ENCODE measurements around the gene P2RY8. TPM values are rescaled to one million over a fixed set of nuclear protein-coding genes. Genes with fewer than 3 reads are reported as not detected.
"Not testable (repeated sequence)": the region's sequence is repeated elsewhere in the genome, so short reads cannot be mapped to it uniquely, and the experiment has no call there.

P2RY8 gene
- 10 to 100 TPM; 14.4 to 22.2 (median 18.4) TPM for total RNA-seq

- Mint-ChIP-seq H3K27me3 (ENCODE audit: low read depth) (no peaks in the 10 kb centered on the region), H3K9me3 (no peaks in the 10 kb centered on the region), H3K4me3 (peak within 1 kb of the TSS; percentile 91), H3K4me1 (ENCODE audit: low read depth) (peaks cover 21% of the 10 kb centered on the region), H3K36me3 (ENCODE audit: insufficient read depth) (no peaks in the 10 kb centered on the region)
- peak; percentile 72 for DNase-seq
- ATAC-seq = peak; percentile 83
Measured at GRCh38 chrX:1537031-1537715, at the start of gene P2RY8. P2RY8 (minus strand) TSS chrX:1537185; CDS start chrX:1466558, 70,627 bp downstream.

GRCh38 chrX:1584237-1585011 is 47.4 kb upstream of the P2RY8 start:
- H3K27me3 Mint-ChIP-seq (ENCODE audit: low read depth) = no peaks in the 10 kb centered on the region
- DNase-seq = no peak
- H3K4me3 Mint-ChIP-seq = no peak overlapping the region
- no peaks in the 10 kb centered on the region for H3K36me3 Mint-ChIP-seq (ENCODE audit: insufficient read depth)
- no peak for ATAC-seq
- no peaks in the 10 kb centered on the region for H3K9me3 Mint-ChIP-seq
- peaks cover 26% of the 10 kb centered on the region for H3K4me1 Mint-ChIP-seq (ENCODE audit: low read depth)

- H3K9me3 Mint-ChIP-seq = no peaks in the 10 kb centered on the region
- no peaks in the 10 kb centered on the region for H3K36me3 Mint-ChIP-seq (ENCODE audit: insufficient read depth)
- DNase-seq (peak; percentile 45), ATAC-seq (peak; percentile 81 to 89)
- H3K4me1 Mint-ChIP-seq (ENCODE audit: low read depth) = peaks cover 26% of the 10 kb centered on the region
- peak overlapping the region; percentile 56 for H3K4me3 Mint-ChIP-seq
- no peaks in the 10 kb centered on the region for H3K27me3 Mint-ChIP-seq (ENCODE audit: low read depth)
Measured at GRCh38 chrX:1582686-1583437, 45.9 kb upstream of the P2RY8 start.

- no peaks in the 10 kb centered on the region for H3K36me3 Mint-ChIP-seq (ENCODE audit: insufficient read depth)
- H3K27me3 Mint-ChIP-seq (ENCODE audit: low read depth) = no peaks in the 10 kb centered on the region
- ATAC-seq (peak; percentile 53 to 66), DNase-seq (peak; percentile 62)
- H3K4me1 Mint-ChIP-seq (ENCODE audit: low read depth) = peaks cover 21% of the 10 kb centered on the region
- H3K4me3 Mint-ChIP-seq = no peak overlapping the region
- H3K9me3 Mint-ChIP-seq = no peaks in the 10 kb centered on the region
Measured at GRCh38 chrX:1581132-1581531, 44.1 kb upstream of the P2RY8 start.

GRCh38 chrX:1578511-1579173 is 41.7 kb upstream of the P2RY8 start:
- no peak for ATAC-seq
- Mint-ChIP-seq H3K36me3 (ENCODE audit: insufficient read depth) (no peaks in the 10 kb centered on the region), H3K9me3 (no peaks in the 10 kb centered on the region), H3K4me3 (no peak overlapping the region), H3K4me1 (ENCODE audit: low read depth) (peaks cover 18% of the 10 kb centered on the region), H3K27me3 (ENCODE audit: low read depth) (no peaks in the 10 kb centered on the region)
- no peak for DNase-seq

GRCh38 chrX:1577845-1578244 is 40.9 kb upstream of the P2RY8 start:
- H3K4me1 Mint-ChIP-seq (ENCODE audit: low read depth) = peaks cover 11% of the 10 kb centered on the region
- no peak overlapping the region for H3K4me3 Mint-ChIP-seq
- no peaks in the 10 kb centered on the region for H3K36me3 Mint-ChIP-seq (ENCODE audit: insufficient read depth)
- ATAC-seq (no peak), DNase-seq (no peak)
- H3K9me3 Mint-ChIP-seq = no peaks in the 10 kb centered on the region
- H3K27me3 Mint-ChIP-seq (ENCODE audit: low read depth) = no peaks in the 10 kb centered on the region

GRCh38 chrX:1576201-1576992 is 39.4 kb upstream of the P2RY8 start:
- H3K36me3 Mint-ChIP-seq (ENCODE audit: insufficient read depth) = no peaks in the 10 kb centered on the region
- peak; percentile 35 to 50 for ATAC-seq
- H3K4me3 Mint-ChIP-seq = no peak overlapping the region
- DNase-seq = no peak
- H3K27me3 Mint-ChIP-seq (ENCODE audit: low read depth) = no peaks in the 10 kb centered on the region
- H3K4me1 Mint-ChIP-seq (ENCODE audit: low read depth) = peaks cover 11% of the 10 kb centered on the region
- no peaks in the 10 kb centered on the region for H3K9me3 Mint-ChIP-seq

GRCh38 chrX:1574181-1574580 is 37.2 kb upstream of the P2RY8 start:
- peaks cover 21% of the 10 kb centered on the region for H3K4me1 Mint-ChIP-seq (ENCODE audit: low read depth)
- not testable (repeated sequence) for H3K9me3 Mint-ChIP-seq; H3K27me3 Mint-ChIP-seq (ENCODE audit: low read depth); H3K4me3 Mint-ChIP-seq; DNase-seq; H3K36me3 Mint-ChIP-seq (ENCODE audit: insufficient read depth); ATAC-seq

- no peak for DNase-seq
- ATAC-seq = peak in 1 of 2 donors; percentile 30
- no peaks in the 10 kb centered on the region for H3K36me3 Mint-ChIP-seq (ENCODE audit: insufficient read depth)
- H3K27me3 Mint-ChIP-seq (ENCODE audit: low read depth) = no peaks in the 10 kb centered on the region
- H3K9me3 Mint-ChIP-seq = no peaks in the 10 kb centered on the region
- no peak overlapping the region for H3K4me3 Mint-ChIP-seq
- peaks cover 60% of the 10 kb centered on the region for H3K4me1 Mint-ChIP-seq (ENCODE audit: low read depth)
Measured at GRCh38 chrX:1564750-1565683, 28.0 kb upstream of the P2RY8 start.

- H3K4me3 Mint-ChIP-seq; H3K27me3 Mint-ChIP-seq (ENCODE audit: low read depth); ATAC-seq; DNase-seq; H3K9me3 Mint-ChIP-seq; H3K36me3 Mint-ChIP-seq (ENCODE audit: insufficient read depth): not testable (repeated sequence)
- peaks cover 53% of the 10 kb centered on the region for H3K4me1 Mint-ChIP-seq (ENCODE audit: low read depth)
Measured at GRCh38 chrX:1564077-1564476, 27.1 kb upstream of the P2RY8 start.

GRCh38 chrX:1561164-1561563 is 24.2 kb upstream of the P2RY8 start:
- peaks cover 5% of the 10 kb centered on the region for H3K9me3 Mint-ChIP-seq
- ATAC-seq = no peak
- no peak overlapping the region for H3K4me3 Mint-ChIP-seq
- H3K27me3 Mint-ChIP-seq (ENCODE audit: low read depth) = no peaks in the 10 kb centered on the region
- no peaks in the 10 kb centered on the region for H3K36me3 Mint-ChIP-seq (ENCODE audit: insufficient read depth)
- H3K4me1 Mint-ChIP-seq (ENCODE audit: low read depth) = peaks cover 66% of the 10 kb centered on the region
- no peak for DNase-seq

- peaks cover 13% of the 10 kb centered on the region for H3K9me3 Mint-ChIP-seq
- no peak for DNase-seq
- no peaks in the 10 kb centered on the region for H3K27me3 Mint-ChIP-seq (ENCODE audit: low read depth)
- H3K4me3 Mint-ChIP-seq = no peak overlapping the region
- ATAC-seq = no peak
- peaks cover 63% of the 10 kb centered on the region for H3K4me1 Mint-ChIP-seq (ENCODE audit: low read depth)
- no peaks in the 10 kb centered on the region for H3K36me3 Mint-ChIP-seq (ENCODE audit: insufficient read depth)
Measured at GRCh38 chrX:1558761-1559468, 21.9 kb upstream of the P2RY8 start.
